Esophagus squamous epithelium (tissue), 4 donors: ENCODE data around the gene KPNA3.

Experiments
- CTCF ChIP-seq, 6 experiments: fragments of 450-650 bp in 4 of 6; fragments of 200-600 bp in 2 of 6; sonication (generic) in 2 of 6; IDR thresholded peaks; one replicate each; pipeline ENCODE4 v1.5.1; 2016 to 2019; ENCODE audit warnings: antibody characterized with exemption in 6 of 6, mild to moderate bottlenecking in 4 of 6, moderate library complexity in 4 of 6
- POLR2A ChIP-seq, 4 donors: fragments of 450-650 bp; IDR thresholded peaks; one replicate each; pipeline ENCODE4 v1.6.1; 2017; ENCODE audit warnings: antibody characterized with exemption in 4 of 4, mild to moderate bottlenecking in 4 of 4, moderate library complexity in 3 of 4

GRCh38 chr13:49833402-49833801, 40.9 kb upstream of the KPNA3 start:
- TF ChIP-seq CTCF (IDR thresholded peaks at IDR 0.05) (no peak), POLR2A (IDR thresholded peaks at IDR 0.05) (no peak)
